ENCODE measurements around the gene MPPED2. TPM values are rescaled to one million over a fixed set of nuclear protein-coding genes. Genes with fewer than 3 reads are reported as not detected.

Gene MPPED2
- total and polyA plus RNA-seq, 12 donors, result 2.1 to 28.3 (median 5.7) TPM

GRCh38 chr11:30453705-30454104, 132.4 kb downstream of the MPPED2 start:
- WGBS, 4 donors, result 63 to 100% (median 91%) methylated on average over 1 of the region's 1 CpG
- TF ChIP-seq CTCF (IDR thresholded peaks at IDR 0.05), result no peak
- no peak for TF ChIP-seq POLR2A (IDR thresholded peaks at IDR 0.05)
- H3K36me3 ChIP-seq (replicated peaks in 1 of 2), result no peaks in the 10 kb centered on the region
- no peak overlapping the region for H3K4me3 ChIP-seq
- no peaks in the 10 kb centered on the region for H3K9me3 ChIP-seq (replicated peaks in 1 of 3)
- H3K27ac ChIP-seq, result no peak overlapping the region
- DNase-seq, result no peak
- intact Hi-C loops (cut with DNase I), result no loop called here
- H3K4me1 ChIP-seq (replicated peaks in 1 of 2), result peaks cover 0 to 4% of the 10 kb centered on the region in 2 donors
- H3K27me3 ChIP-seq, result no peaks in the 10 kb centered on the region

GRCh38 chr11:30452842-30453241, 133.3 kb downstream of the MPPED2 start:
- no peak for DNase-seq
- intact Hi-C loops (cut with DNase I), result no loop called here
- no peak overlapping the region for H3K27ac ChIP-seq
- 60 to 87% (median 74%) methylated on average over 1 of the region's 1 CpG for WGBS, 4 donors
- peaks cover 0 to 4% of the 10 kb centered on the region in 2 donors for H3K4me1 ChIP-seq (replicated peaks in 1 of 2)
- no peak overlapping the region for H3K4me3 ChIP-seq
- TF ChIP-seq CTCF (IDR thresholded peaks at IDR 0.05) (no peak), POLR2A (IDR thresholded peaks at IDR 0.05) (no peak)
- H3K36me3 ChIP-seq (replicated peaks in 1 of 2), result no peaks in the 10 kb centered on the region
- H3K9me3 ChIP-seq (replicated peaks in 1 of 3), result no peaks in the 10 kb centered on the region
- H3K27me3 ChIP-seq, result no peaks in the 10 kb centered on the region

GRCh38 chr11:30452114-30452513, 134.0 kb downstream of the MPPED2 start:
- Histone ChIP-seq H3K9me3 (replicated peaks in 1 of 3) (no peaks in the 10 kb centered on the region), H3K36me3 (replicated peaks in 1 of 2) (no peaks in the 10 kb centered on the region), H3K27ac (no peak overlapping the region), H3K4me1 (replicated peaks in 1 of 2) (peaks cover 0 to 4% of the 10 kb centered on the region in 2 donors), H3K4me3 (no peak overlapping the region), H3K27me3 (no peaks in the 10 kb centered on the region)
- intact Hi-C loops (cut with DNase I), result no loop called here
- DNase-seq, result no peak
- TF ChIP-seq POLR2A (IDR thresholded peaks at IDR 0.05), result no peak
- no peak for TF ChIP-seq CTCF (IDR thresholded peaks at IDR 0.05)
- WGBS, 4 donors, result 48 to 56% (median 52%) methylated on average over 4 of the region's 4 CpGs

GRCh38 chr11:30451626-30452025, 134.5 kb downstream of the MPPED2 start:
- no peaks in the 10 kb centered on the region for H3K27me3 ChIP-seq
- H3K36me3 ChIP-seq (replicated peaks in 1 of 2), result no peaks in the 10 kb centered on the region
- no peak overlapping the region for H3K27ac ChIP-seq
- no peaks in the 10 kb centered on the region for H3K9me3 ChIP-seq (replicated peaks in 1 of 3)
- no peak for DNase-seq
- no peak overlapping the region for H3K4me3 ChIP-seq
- TF ChIP-seq POLR2A (IDR thresholded peaks at IDR 0.05) (no peak), CTCF (IDR thresholded peaks at IDR 0.05) (no peak)
- H3K4me1 ChIP-seq (replicated peaks in 1 of 2), result peaks cover 0 to 4% of the 10 kb centered on the region in 2 donors
- intact Hi-C loops (cut with DNase I), result no loop called here
- 61 to 73% (median 67%) methylated on average over 5 of the region's 5 CpGs for WGBS, 4 donors
